Left cardiac atrium (tissue), 4 donors: ENCODE results near the gene HBP1. TPM values are rescaled to one million over a fixed set of nuclear protein-coding genes. Genes with fewer than 3 reads are reported as not detected.
"Not testable (repeated sequence)": the region's sequence is repeated elsewhere in the genome, so short reads cannot be mapped to it uniquely, and the experiment has no call there.

Experiments used
- ATAC-seq, 2 donors: fragments of 200-7000 bp; cut with Tn5 transposase; one replicate each; pipeline ENCODE4 v1.9.1; 2020; ENCODE audit warnings: mild to moderate bottlenecking in 2 of 2, moderate library complexity in 2 of 2
- DNase-seq: peaks from one replicate; pipeline ENCODE4 v3.0.0-alpha.2; 2020
- intact Hi-C, 2 donors: fragments of 100-400 bp; cut with DNase I; formaldehyde crosslinking; loops; one replicate each; pipeline versions ENCODE4 v1.14.1 to v1.15.1; 2022 to 2023
- total RNA-seq, 2 donors: library from RNA; stranded (reverse); fragmentation: NEBNext Ultra II Directional; extraction: Animal tissue kit (Norgen Biotek cat#: 25700); gene quantifications; one replicate each; pipeline ENCODE4 v1.2.1, GENCODE V29; 2021
- donor health status: DM: no; HTN: yes; CAD: no.
- donor health status: DM: no; HTN: yes; CAD: no; lungs with severe emphysema.
- donor health status: DM: yes; HTN: yes; CAD: no.
- donor health status: Dilated cardiomyopathy.

Gene HBP1
- total RNA-seq, 2 donors from 2014 or later, result 31.7 to 58.8 TPM

GRCh38 chr7:107244613-107245012 is 75.8 kb downstream of the HBP1 start:
- intact Hi-C loops, result no loop called here
- ATAC-seq (no peak), DNase-seq (no peak)

GRCh38 chr7:107246836-107247235 is 78.0 kb downstream of the HBP1 start:
- DNase-seq, intact Hi-C loops, ATAC-seq: not testable (repeated sequence)

GRCh38 chr7:107248551-107249316 is 79.9 kb downstream of the HBP1 start:
- DNase-seq, result no peak
- intact Hi-C loops, result no loop called here
- ATAC-seq, result no peak

GRCh38 chr7:107251963-107252362 is 83.2 kb downstream of the HBP1 start:
- no peak for DNase-seq
- no peak for ATAC-seq
- intact Hi-C loops, result no loop called here

Other genes with a start within 250 kb of the HBP1 start
- gene PRKAR2B, start 124.3 kb upstream of the HBP1 start, total RNA-seq, result 10 to 100 TPM; 52.2 to 78.2 TPM